ENCODE measurements around the gene TRPT1. TPM values are rescaled to one million over a fixed set of nuclear protein-coding genes. Genes with fewer than 3 reads are reported as not detected.
A peak's percentile ranks its signal among the peaks of the same experiment; 100 is the strongest.

The TRPT1 gene
- polyA plus RNA-seq = 75.0 TPM

DNA sequence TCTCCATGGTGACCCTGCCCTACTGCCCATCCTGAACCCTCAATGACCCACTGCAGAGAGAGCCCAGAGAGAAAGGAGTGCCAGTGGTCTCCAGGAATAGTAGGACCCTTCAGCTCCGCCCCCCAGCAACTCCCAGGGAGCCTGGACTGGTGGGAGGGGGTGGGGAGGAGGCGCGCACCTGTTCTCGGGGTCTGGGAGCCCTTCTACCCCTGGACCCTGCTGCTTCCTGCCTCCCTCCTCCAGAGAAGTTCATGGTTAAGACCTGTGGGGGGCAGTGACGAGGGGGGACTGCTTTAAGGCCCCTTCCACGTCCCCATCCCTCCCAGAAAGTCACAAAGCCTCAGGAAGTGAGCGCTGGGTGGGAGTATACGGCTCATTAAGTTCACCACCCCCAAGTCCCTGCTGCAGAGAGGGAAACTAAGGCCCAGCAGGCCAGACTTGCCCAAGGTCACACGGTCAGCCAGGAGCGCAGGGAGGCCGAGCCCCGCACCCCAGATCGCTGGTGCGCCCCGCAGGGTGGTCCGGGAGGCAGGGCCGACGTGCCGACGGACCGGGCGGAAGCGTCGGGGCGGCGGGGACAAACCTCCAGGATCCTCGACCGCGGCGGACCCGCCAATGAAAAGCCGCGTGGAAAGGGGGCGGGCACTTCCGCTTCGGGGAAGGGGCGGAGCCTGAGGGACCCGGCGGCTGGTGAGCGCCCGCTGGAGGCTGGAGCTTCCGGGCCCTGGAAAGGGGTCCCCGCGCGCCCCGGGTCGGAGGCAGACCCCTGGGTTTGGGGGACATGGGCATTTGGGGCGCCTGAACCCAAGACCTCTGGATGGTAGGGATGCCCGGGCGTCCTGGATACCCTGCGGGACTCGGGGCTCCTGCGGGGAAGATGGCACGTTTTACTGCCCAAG lies at the start of gene TRPT1, which contains the start of gene NUDT22:
TSS of gene TRPT1 (minus strand) at position 579 of the 899 bp plus-strand sequence. CDS start at position 253, 326 bp downstream.
TSS of gene NUDT22 (plus strand) at position 667 of the 899 bp plus-strand sequence. CDS start 379 bp downstream, outside the sequence.
- H3K27ac Mint-ChIP-seq = peak within 1 kb of the TSS; percentile 91 to 95 (median 94)
- H3K4me1 Mint-ChIP-seq = peaks cover 15 to 26% (median 20%) of the 10 kb centered on the region in 3 donors
- H3K4me3 Mint-ChIP-seq = peak within 1 kb of the TSS; percentile 93 to 98 (median 96)
- H3K36me3 Mint-ChIP-seq = no peaks in the 10 kb centered on the region
- no peaks in the 10 kb centered on the region for H3K9me3 Mint-ChIP-seq
- no peaks in the 10 kb centered on the region for H3K27me3 Mint-ChIP-seq

- Mint-ChIP-seq H3K36me3 (peaks cover 2% of the 10 kb centered on the region), H3K9me3 (no peaks in the 10 kb centered on the region), H3K27ac (peak overlapping the region in 1 of 3 donors; percentile 71)
Measured at GRCh38 chr11:64275031-64275800, 49.2 kb upstream of the TRPT1 start.

DNA sequence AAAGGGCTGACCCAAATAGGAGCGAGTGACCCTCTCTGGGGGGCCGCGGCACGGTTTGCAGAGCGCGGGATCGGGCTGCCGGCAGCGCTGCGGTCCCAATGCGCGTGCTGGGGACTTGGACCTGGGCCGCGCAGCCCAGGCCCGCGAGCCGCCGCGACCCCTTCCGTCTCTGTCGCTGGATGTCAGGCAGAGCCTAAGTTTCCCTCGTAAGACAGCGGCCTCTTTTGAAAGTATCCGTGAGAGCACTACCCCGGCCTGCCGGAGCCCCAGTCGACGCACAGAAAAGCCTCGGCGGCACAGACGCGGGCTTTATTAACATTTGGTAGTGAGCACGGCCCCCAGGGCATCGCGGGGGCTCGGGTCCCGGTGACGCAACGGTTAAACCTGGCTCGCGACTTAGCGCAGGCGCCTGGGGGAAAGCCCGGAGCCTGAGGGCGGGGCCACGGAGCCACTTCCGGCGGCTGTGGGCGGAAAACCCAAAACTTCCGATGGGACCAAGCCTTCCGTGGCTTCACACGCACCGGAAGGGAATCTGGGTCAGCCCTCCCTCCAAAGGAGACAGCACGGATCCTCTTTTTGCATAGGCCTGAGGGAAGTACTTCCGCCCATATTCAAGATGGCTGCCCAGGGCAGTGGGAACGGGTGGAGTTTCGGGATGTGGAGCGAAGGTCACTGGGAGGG lies 43.7 kb upstream of the TRPT1 start:
- peaks cover 1% of the 10 kb centered on the region for H3K36me3 Mint-ChIP-seq
- H3K27ac Mint-ChIP-seq = peak overlapping the region; percentile 99
- no peaks in the 10 kb centered on the region for H3K9me3 Mint-ChIP-seq
- H3K4me3 Mint-ChIP-seq = peak overlapping the region; percentile 98 to 100 (median 98)
- H3K27me3 Mint-ChIP-seq = no peaks in the 10 kb centered on the region
- peaks cover 13 to 16% (median 13%) of the 10 kb centered on the region in 3 donors for H3K4me1 Mint-ChIP-seq

More at GRCh38 chr11:64275031-64275800, 49.2 kb upstream of the TRPT1 start:
- H3K4me3 Mint-ChIP-seq = peak overlapping the region in 1 of 4 donors; percentile 23
- H3K4me1 Mint-ChIP-seq = peaks cover 3 to 11% (median 7%) of the 10 kb centered on the region in 3 donors
- H3K27me3 Mint-ChIP-seq = no peaks in the 10 kb centered on the region

- H3K27me3 Mint-ChIP-seq = no peaks in the 10 kb centered on the region
Measured at GRCh38 chr11:64268893-64269539, 43.0 kb upstream of the TRPT1 start.

DNA sequence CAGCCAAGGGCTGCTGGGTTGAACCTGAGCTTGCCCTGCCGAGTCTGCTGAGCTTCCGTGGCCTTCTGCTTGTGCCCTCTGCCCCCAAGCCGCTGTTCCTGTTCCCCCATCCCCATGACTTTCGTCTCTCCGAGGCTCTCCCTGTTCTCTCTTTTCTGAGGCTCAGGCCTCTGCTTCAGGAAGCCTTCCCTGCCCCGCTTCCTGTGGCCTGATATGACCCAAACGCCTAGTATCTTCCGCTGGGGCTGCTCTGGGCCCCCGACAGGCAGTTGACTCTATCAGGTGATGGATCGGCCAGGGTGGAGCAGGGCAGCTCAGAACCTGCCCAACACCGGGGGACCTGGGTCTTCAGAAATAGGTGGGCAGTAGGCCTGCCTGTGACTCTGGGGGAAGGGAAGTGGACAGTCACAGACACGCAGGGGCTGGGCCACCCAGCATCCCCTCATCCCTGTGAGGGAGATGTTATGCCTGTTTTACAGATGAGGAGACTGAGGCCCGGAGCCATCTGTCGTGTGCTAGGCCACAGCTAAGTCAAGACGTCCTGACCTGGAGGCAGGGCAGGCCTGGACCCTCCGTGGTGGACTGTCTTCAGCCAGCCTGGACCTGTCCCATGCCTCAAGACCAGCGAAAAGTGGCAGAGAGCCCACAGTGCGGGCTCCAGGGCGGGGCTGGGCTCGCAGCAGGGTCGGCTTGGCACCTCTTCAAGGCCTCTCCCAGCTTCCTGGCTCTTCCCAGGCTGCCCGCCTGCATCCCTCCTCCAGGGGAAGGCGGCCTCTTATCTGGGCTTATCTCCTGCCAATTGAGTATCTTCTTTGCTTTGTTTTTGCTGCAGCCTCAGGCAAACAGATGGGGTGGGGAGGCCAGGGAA lies 42.3 kb upstream of the TRPT1 start:
- Mint-ChIP-seq H3K27ac (peak overlapping the region in 2 of 3 donors; percentile 99), H3K4me3 (peak overlapping the region; percentile 98 to 100 (median 98)), H3K27me3 (no peaks in the 10 kb centered on the region), H3K36me3 (peaks cover 1% of the 10 kb centered on the region), H3K9me3 (no peaks in the 10 kb centered on the region), H3K4me1 (peaks cover 13 to 16% (median 13%) of the 10 kb centered on the region in 3 donors)

More at GRCh38 chr11:64268893-64269539, 43.0 kb upstream of the TRPT1 start:
- Mint-ChIP-seq H3K9me3 (no peaks in the 10 kb centered on the region), H3K4me3 (peak overlapping the region; percentile 98 to 100 (median 98)), H3K27ac (peak overlapping the region; percentile 99), H3K36me3 (peaks cover 1% of the 10 kb centered on the region), H3K4me1 (peaks cover 13 to 16% (median 13%) of the 10 kb centered on the region in 3 donors)

GRCh38 chr11:64267207-64267945 lies 41.4 kb upstream of the TRPT1 start:
- Mint-ChIP-seq H3K9me3 (no peaks in the 10 kb centered on the region), H3K36me3 (peaks cover 3% of the 10 kb centered on the region), H3K27ac (peak overlapping the region in 2 of 3 donors; percentile 62 to 99), H3K27me3 (no peaks in the 10 kb centered on the region), H3K4me1 (peaks cover 13% of the 10 kb centered on the region in 3 donors), H3K4me3 (peak overlapping the region in 1 of 4 donors; percentile 98)

DNA sequence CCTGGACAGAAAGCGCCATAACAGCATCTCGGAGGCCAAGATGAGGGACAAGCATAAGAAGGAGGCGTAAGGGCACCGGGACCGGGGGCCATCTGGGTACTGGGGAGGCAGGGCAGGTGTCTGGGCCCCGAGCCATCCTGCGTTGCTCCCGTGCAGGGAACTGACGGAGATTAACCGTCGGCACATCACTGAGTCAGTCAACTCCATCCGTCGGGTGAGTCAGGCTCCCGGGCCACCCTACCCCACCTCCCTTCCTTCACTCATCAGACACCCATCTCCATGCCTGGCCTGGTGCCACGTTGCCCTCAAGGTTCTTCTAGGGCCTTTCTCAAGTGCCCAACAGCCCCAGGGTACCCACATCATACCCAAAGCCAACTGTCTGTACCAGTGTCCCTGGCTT lies 40.4 kb upstream of the TRPT1 start:
- H3K9me3 Mint-ChIP-seq = no peaks in the 10 kb centered on the region
- H3K4me1 Mint-ChIP-seq = peaks cover 9 to 13% (median 12%) of the 10 kb centered on the region in 3 donors
- peak overlapping the region in 1 of 3 donors; percentile 45 for H3K27ac Mint-ChIP-seq
- H3K36me3 Mint-ChIP-seq = peaks cover 3% of the 10 kb centered on the region
- H3K27me3 Mint-ChIP-seq = no peaks in the 10 kb centered on the region
- H3K4me3 Mint-ChIP-seq = peak overlapping the region in 2 of 4 donors; percentile 43 to 84

DNA sequence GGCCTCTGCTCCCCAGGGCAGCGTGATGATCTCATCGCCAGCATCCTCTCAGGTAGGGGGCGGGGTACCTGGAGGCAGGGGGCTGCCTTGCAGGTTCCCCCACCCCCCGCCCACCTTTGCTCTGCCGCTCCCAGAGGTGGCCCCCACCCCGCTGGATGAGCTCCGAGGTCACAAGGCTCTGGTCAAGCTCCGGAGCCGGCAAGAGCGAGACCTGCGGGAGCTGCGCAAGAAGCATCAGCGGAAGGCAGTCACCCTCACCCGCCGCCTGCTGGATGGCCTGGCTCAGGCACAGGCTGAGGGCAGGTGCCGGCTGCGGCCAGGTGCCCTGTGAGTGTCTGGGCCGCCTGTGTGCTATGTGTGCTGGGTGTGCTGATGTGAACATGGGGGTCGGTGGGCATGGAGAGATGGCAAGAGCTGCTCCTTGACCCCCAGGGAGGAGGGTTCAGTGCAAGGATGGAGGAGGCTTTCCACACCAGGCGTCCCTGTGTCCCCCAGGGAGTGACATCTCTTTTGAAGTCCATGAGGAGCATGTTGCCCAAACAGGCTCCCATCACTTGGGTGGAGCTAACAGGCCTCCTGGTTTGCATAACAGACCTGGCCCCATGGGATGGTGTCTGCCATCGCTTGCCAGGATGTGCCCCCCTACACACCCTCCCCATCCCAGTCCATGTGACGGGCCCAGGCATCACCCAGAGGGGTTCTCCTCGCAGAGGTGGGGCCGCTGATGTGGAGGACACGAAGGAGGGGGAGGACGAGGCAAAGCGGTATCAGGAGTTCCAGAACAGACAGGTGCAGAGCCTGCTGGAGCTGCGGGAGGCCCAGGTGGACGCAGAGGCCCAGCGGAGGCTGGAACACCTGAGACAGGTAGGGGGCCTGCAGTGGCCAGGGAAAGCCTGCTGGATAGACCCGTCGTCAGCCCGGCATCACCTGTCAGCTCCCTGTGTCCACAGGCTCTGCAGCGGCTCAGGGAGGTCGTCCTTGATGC lies 39.5 kb upstream of the TRPT1 start:
- peak overlapping the region in 2 of 4 donors; percentile 25 to 43 for H3K4me3 Mint-ChIP-seq
- no peaks in the 10 kb centered on the region for H3K9me3 Mint-ChIP-seq
- H3K27ac Mint-ChIP-seq = peak overlapping the region in 1 of 3 donors; percentile 32
- no peaks in the 10 kb centered on the region for H3K27me3 Mint-ChIP-seq
- peaks cover 9 to 13% (median 12%) of the 10 kb centered on the region in 3 donors for H3K4me1 Mint-ChIP-seq
- H3K36me3 Mint-ChIP-seq = peaks cover 3% of the 10 kb centered on the region

DNA sequence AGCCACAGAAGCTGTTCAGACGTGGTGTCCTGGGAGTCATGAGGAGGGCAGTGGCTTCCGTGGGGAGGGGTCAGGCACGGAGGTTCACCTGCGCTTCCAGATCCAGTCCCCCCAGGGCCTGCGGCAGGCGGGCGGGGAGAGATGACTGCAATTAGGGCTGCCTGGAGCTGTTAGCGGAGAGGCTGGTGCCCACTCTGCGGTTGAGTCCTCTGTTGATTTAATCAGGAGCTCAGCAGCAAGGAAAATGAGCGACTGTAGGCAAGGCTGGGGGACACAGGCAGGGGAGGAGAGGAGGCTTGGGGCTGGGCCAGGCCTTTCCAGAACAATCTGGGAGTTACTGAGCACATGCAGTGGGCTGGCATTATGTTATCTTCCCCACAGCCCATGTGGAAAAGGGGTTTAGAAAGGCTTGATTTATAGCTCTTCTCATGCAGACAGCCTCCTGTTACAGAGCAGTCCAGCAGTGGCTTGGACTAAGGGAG lies 38.4 kb upstream of the TRPT1 start:
- Mint-ChIP-seq H3K4me1 (peaks cover 7 to 14% (median 9%) of the 10 kb centered on the region in 3 donors), H3K36me3 (peaks cover 3% of the 10 kb centered on the region), H3K4me3 (no peak overlapping the region), H3K27me3 (no peaks in the 10 kb centered on the region), H3K9me3 (no peaks in the 10 kb centered on the region), H3K27ac (no peak overlapping the region)

DNA sequence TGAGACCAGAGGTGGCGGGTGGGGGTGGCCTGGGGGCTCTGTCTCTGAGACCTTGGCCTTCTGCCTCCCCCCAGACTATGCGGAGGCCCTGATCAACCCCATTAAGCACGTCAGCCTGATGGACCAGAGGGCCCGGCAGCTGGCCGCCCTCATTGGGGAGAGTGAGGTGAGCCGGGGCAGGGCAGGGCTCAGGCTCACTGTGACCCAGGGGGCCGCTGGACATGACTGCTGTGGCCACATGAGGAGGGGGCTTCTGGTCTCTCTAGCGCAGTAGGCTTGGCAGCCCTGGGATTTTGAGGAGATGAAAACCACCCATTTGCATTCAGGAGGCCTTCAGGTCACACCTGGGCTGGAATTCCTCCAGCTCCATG lies 37.9 kb upstream of the TRPT1 start:
- Mint-ChIP-seq H3K4me1 (peaks cover 3 to 12% (median 10%) of the 10 kb centered on the region in 3 donors), H3K27ac (no peak overlapping the region), H3K27me3 (no peaks in the 10 kb centered on the region), H3K36me3 (peaks cover 2% of the 10 kb centered on the region), H3K9me3 (no peaks in the 10 kb centered on the region), H3K4me3 (no peak overlapping the region)

DNA sequence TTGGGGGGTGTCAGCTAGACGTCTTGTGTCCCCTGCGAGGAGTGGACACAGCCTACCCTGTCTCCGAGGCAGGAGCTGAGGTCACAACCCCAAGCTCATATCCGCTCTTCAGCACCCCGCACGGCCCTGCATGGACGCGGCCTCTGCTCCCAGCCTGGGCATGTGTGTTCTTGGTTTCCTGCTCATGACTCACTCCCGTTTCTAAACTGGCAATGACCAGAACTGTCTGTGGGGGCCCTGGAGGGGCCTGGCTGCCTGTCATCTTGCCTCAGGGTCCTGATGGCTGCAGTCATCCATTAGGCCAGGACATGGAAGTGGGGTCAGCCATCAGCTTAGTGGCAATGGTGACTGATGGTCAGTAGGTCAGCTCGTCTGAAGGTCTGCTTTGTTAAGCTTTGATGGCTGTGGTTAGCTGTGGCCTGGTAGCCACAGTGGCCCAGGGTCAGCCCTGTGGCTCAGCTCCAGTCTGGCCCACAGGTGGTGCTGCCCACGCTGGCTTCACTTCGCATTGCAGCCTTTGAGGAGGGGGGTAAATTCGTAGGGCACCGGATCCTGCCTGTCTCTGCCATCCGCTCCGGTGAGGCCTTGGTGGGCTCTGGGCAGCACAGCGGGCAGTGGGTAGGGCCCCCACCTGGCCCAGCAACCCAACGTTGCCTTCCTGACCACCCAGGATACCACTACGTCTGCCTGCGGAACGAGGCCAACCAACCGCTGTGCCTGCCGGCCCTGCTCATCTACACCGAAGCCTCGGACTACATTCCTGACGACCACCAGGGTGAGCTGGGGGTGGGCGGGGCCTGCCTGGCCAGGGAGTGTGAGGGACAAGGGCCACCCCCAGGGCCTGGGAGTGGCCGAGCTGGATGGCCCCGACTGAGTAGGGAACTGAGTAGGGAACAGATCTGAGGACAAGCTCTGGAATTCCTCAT lies 37.3 kb upstream of the TRPT1 start:
- peak overlapping the region in 1 of 4 donors; percentile 43 for H3K4me3 Mint-ChIP-seq
- no peaks in the 10 kb centered on the region for H3K9me3 Mint-ChIP-seq
- peaks cover 2% of the 10 kb centered on the region for H3K36me3 Mint-ChIP-seq
- peaks cover 0 to 9% (median 7%) of the 10 kb centered on the region in 3 donors for H3K4me1 Mint-ChIP-seq
- no peak overlapping the region for H3K27ac Mint-ChIP-seq
- H3K27me3 Mint-ChIP-seq = no peaks in the 10 kb centered on the region

All from IgD-negative memory B cell (primary cell).